Mesodermal cell (in vitro differentiated cells): Measurements from ENCODE around the gene PEX7.
"Not testable (repeated sequence)": the region's sequence is repeated elsewhere in the genome, so short reads cannot be mapped to it uniquely, and the experiment has no call there.

Experiments
- H3K27ac ChIP-seq: 2 replicates; pipeline ENCODE4 v1.7.0; 2013; ENCODE audit warnings: mild to moderate bottlenecking, low read depth, low read length, moderate library complexity; ENCODE audit not compliant: severe bottlenecking
- H3K36me3 ChIP-seq: 2 replicates; pipeline ENCODE4 v1.7.1; 2013; ENCODE audit warnings: mild to moderate bottlenecking, low read length, moderate library complexity; ENCODE audit not compliant: control insufficient read depth, insufficient read depth
- H3K4me1 ChIP-seq: one replicate; pipeline ENCODE4 v1.7.1; 2013; ENCODE audit warnings: mild to moderate bottlenecking, low read length; ENCODE audit not compliant: insufficient read depth, control insufficient read depth, poor library complexity, severe bottlenecking
- H3K4me3 ChIP-seq: 2 replicates; pipeline ENCODE4 v1.7.0; 2013; ENCODE audit warnings: low read length, control low read depth, mild to moderate bottlenecking; ENCODE audit not compliant: insufficient read depth, poor library complexity, severe bottlenecking; ENCODE audit errors: extremely low read depth
- H3K9me3 ChIP-seq: 2 replicates; pipeline ENCODE4 v1.7.1; 2013; ENCODE audit warnings: mild to moderate bottlenecking, low read length, moderate library complexity; ENCODE audit not compliant: control insufficient read depth
- WGBS, 2 experiments: methylation state at CpG; one replicate each; pipeline ENCODE4 v1.1.5; 2013; ENCODE audit warnings: missing lambda C conversion rate in 2 of 2; ENCODE audit not compliant: insufficient coverage in 2 of 2; 5-methylcytosine and 5-hydroxymethylcytosine counted together

Gene PEX7

DNA sequence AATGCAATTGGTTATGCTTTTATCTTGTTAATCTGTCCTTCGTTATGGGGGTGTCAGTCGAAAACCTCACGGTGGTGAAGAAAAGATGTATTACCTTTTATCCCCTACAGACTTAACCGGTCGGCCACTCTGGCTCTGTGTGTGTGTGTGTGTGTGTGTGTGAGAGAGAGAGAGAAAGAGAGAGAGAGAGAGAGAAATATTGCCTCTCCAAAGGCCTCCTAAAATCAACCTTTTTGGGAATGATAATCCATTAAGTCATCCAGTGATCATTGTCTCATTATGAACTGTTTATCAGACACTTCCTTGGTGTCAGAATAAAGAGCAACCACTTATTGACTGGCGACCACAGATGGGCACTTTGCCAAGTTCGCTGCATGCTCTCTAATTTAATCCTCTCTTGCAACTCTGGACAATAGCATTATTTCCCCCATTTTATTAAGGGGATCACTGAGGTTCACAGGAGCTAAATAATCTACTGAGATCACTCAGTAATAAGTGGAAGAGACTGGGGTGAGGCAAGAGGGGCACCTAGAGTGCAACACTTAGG lies 130.4 kb downstream of the PEX7 start:
- Histone ChIP-seq H3K4me1 (peaks cover 5% of the 10 kb centered on the region), H3K9me3 (no peaks in the 10 kb centered on the region), H3K36me3 (no peaks in the 10 kb centered on the region), H3K27ac (no peak overlapping the region), H3K4me3 (no peak overlapping the region)
- WGBS, 2 experiments, result 94 to 97% methylated on average over 2 to 3 of the region's 7 CpGs

DNA sequence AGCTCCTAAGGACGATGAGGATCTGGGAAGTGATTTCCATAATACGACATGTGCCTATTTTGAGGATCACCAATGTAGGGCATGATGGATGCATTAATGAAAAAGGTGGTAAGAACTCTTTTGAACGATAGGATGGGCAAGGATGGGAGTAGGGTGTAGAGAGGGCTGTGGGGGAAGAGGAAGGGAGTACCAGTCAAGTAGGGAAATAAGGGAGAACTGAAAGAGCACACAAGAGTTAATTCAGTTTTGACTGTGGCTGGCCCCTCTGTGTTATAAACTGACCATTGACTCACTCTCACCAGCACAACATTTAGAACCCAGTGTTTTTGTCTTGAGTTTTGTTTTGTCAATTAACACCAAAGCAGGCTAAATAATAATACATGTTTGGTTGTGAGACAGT lies 132.7 kb downstream of the PEX7 start:
- Histone ChIP-seq H3K4me3 (no peak overlapping the region), H3K4me1 (peaks cover 5% of the 10 kb centered on the region), H3K9me3 (no peaks in the 10 kb centered on the region), H3K36me3 (no peaks in the 10 kb centered on the region), H3K27ac (no peak overlapping the region)
- WGBS, 2 experiments, result 83 to 87% methylated on average over 3 of the region's 3 CpGs

DNA sequence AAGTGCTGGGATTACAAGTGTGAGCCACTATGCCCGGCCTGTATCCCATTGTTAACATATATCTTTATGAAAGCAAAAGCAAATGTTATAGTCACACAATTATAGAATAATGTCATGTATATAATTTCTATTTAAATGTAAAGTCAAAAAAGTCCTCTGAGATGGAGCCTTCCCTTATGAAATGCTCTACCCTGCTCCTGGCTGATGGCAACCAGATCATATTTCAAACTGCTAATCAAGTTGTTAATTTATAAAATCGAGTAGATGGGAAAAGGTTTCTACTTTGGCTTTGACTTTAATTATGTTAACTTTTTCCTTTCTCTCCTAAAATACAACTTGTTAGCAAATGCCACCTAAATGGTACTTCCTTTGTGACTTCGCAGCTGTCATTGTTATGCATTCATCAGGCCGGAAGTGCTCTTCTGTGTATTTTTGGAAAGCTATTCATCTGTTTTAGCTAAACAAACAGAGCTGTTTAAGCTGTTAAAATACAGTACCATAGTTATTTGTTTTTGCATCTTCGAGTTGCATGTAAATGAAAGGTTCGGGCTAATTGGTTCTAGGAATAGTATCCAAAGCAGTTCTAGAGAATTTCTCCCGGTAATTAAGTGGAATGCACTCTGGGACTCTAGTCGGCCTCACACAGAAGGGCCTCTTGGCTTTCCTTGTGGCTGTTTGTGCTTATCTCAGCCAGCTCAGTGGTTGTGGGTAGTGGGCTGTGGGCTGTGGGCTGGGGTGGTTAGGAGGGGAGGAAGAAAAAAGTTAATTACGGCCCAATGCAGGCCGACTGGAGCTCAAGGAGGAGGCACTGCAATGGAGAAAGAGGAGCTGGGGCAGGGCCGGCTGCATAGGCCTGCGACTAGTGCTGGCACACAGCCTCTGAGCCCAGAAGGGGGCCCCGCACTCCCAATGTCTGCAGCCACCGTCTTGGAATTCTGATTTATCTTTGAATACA lies 134.5 kb downstream of the PEX7 start:
- H3K27ac ChIP-seq, result peak overlapping the region; percentile 71
- 19 to 21% methylated on average over 8 to 10 of the region's 14 CpGs for WGBS, 2 experiments
- H3K36me3 ChIP-seq, result no peaks in the 10 kb centered on the region
- H3K4me1 ChIP-seq, result peaks cover 5% of the 10 kb centered on the region
- H3K9me3 ChIP-seq, result no peaks in the 10 kb centered on the region
- no peak overlapping the region for H3K4me3 ChIP-seq

DNA sequence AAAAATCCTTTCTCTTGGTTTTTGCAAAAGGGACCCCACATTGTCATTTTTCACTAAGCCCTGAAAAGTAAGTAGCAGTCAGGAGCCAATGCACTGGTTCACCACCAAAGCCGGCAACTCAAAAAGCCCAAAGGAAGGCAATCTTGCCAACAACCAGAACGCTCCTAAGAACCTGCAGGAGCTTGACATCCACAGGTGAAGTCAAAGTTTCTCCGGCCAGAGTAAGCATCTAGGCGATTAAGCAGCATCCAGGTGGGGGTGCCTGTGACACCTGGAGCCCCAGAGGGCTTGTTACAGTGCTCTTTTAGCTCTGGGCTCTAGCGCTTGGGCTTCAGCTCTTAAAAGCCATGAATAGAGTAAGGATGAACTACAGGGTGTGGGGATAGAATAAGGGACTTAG lies 135.8 kb downstream of the PEX7 start:
- H3K9me3 ChIP-seq, result no peaks in the 10 kb centered on the region
- WGBS, 2 experiments, result 82 to 89% methylated on average over 4 to 5 of the region's 5 CpGs
- no peaks in the 10 kb centered on the region for H3K36me3 ChIP-seq

GRCh38 chr6:136959471-136959891 lies 137.1 kb downstream of the PEX7 start:
- WGBS, 2 experiments, result 61 to 73% methylated on average over 9 of the region's 14 CpGs
- H3K9me3 ChIP-seq, result no peaks in the 10 kb centered on the region
- peaks cover 6% of the 10 kb centered on the region for H3K4me1 ChIP-seq
- H3K4me3 ChIP-seq, result no peak overlapping the region
- H3K36me3 ChIP-seq, result no peaks in the 10 kb centered on the region
- peak overlapping the region; percentile 20 for H3K27ac ChIP-seq

More for the DNA sequence above, 135.8 kb downstream of the PEX7 start:
- H3K4me3 ChIP-seq, result no peak overlapping the region
- peaks cover 5% of the 10 kb centered on the region for H3K4me1 ChIP-seq
- no peak overlapping the region for H3K27ac ChIP-seq

DNA sequence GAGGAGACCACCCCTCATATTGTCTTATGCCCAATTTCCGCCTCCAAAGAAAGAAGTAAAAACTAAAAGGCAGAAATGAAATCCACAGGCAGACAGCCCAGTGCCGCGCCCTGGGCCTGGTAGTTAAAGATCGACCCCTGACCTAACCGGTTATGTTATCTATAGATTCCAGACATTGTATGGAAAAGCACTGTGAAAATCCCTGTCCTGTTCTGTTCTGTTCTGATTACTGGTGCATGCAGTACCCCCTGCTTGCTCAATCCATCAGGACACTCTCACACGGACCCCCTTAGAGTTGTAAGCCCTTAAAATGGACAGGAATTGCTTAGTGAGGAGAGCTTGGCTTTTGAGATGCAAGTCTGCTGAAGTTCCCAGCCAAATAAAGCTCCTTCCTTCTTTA lies 137.5 kb downstream of the PEX7 start:
- H3K36me3 ChIP-seq, H3K9me3 ChIP-seq, H3K4me3 ChIP-seq: not testable (repeated sequence)
- Histone ChIP-seq H3K4me1 (peaks cover 10% of the 10 kb centered on the region), H3K27ac (peak overlapping the region; percentile 59)
- WGBS, 2 experiments, result no CpG with 5 or more reads among the region's 6 CpGs

- no peak overlapping the region for H3K4me3 ChIP-seq
- H3K36me3 ChIP-seq, result no peaks in the 10 kb centered on the region
- WGBS, 2 experiments, result no CpG with 5 or more reads among the region's 3 CpGs
- no peak overlapping the region for H3K27ac ChIP-seq
- H3K4me1 ChIP-seq, result peaks cover 11% of the 10 kb centered on the region
- H3K9me3 ChIP-seq, result no peaks in the 10 kb centered on the region
Measured at GRCh38 chr6:136960781-136961180, 138.4 kb downstream of the PEX7 start.

DNA sequence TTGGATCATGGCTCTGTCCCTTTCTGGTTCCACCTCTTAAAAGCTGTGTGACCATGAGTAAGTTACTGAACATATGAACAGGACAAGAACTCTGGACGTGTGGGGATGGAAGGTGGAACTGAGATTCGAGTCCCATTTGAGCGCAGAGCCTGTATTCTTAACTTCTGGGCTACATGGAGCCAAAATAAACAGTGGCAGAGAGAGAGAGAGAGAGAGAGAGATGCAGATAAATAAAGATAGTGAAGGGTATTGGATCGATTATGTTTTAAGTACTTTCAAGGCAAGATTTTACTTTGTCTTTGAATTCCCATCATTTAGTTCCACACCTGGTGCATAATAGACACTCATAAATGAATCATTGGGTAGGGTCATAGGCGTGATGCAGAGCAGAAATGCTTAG lies 139.5 kb downstream of the PEX7 start:
- H3K27ac ChIP-seq, result no peak overlapping the region
- H3K4me1 ChIP-seq, result peaks cover 8% of the 10 kb centered on the region
- H3K4me3 ChIP-seq, result no peak overlapping the region
- no peaks in the 10 kb centered on the region for H3K9me3 ChIP-seq
- 92 to 95% methylated on average over 3 of the region's 5 CpGs for WGBS, 2 experiments
- H3K36me3 ChIP-seq, result no peaks in the 10 kb centered on the region

DNA sequence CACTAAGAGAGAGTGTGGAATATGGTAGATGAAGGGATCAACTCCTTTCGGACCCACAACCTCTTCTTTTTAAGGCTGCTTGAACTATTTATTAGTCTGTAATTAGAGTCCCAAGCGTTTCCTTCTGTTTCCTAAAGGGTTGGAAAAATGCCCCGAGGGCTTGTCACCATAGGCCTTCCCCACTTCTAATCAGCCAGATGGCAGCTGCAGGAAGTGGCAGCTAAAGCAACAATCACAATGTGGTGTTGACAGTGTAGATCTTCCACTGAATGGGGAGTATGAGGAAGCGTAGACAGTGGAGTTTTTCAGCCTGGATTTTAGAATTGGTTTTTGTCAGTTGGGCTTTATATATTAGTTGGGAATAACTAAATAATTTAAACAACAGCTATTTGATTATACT lies 140.3 kb downstream of the PEX7 start:
- no peaks in the 10 kb centered on the region for H3K36me3 ChIP-seq
- peaks cover 6% of the 10 kb centered on the region for H3K4me1 ChIP-seq
- H3K9me3 ChIP-seq, result no peaks in the 10 kb centered on the region
- H3K27ac ChIP-seq, result peak overlapping the region; percentile 47
- no peak overlapping the region for H3K4me3 ChIP-seq
- WGBS, 2 experiments, result 41 to 100% methylated on average over 1 to 3 of the region's 4 CpGs

- Histone ChIP-seq H3K27ac (peak overlapping the region; percentile 33), H3K4me1 (peaks cover 6% of the 10 kb centered on the region), H3K4me3 (no peak overlapping the region), H3K9me3 (no peaks in the 10 kb centered on the region), H3K36me3 (no peaks in the 10 kb centered on the region)
- WGBS, 2 experiments, result 80% methylated on average over 1 of the region's 2 CpGs; no CpG with 5 or more reads in 1 of the 2 experiments
Measured at GRCh38 chr6:136963259-136963658, 140.9 kb downstream of the PEX7 start.
